Measurements from ENCODE around the gene WDR31. TPM values are rescaled to one million over a fixed set of nuclear protein-coding genes. Genes with fewer than 3 reads are reported as not detected.

Gene WDR31
- total and polyA plus RNA-seq, 2 experiments from 2014 or later, result 0.97 to 3.1 TPM

DNA sequence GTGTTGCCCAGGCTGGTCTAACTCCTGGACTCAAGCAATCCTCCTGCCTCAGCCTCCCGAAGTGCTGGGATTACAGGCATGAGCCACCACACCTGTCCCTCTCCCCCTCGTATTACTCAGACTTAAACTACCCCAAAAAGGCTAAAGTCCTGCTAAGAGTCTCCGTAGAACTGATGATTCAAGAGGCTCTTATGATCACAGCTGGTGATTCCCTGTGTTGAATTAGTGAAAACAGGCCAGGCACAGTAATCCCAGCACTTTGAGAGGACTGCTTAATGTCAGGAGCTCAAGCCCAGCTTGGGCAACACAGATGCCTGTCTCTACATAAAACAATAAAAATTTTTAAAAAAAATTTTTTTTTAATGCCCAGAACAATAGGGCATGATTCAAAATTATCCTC lies 73.9 kb downstream of the WDR31 start:
- H2AFZ ChIP-seq, result no peak overlapping the region
- H3K79me2 ChIP-seq (ENCODE audit: insufficient read depth), result no peaks in the 10 kb centered on the region
- no peak overlapping the region for H3K9ac ChIP-seq
- 64 to 72% methylated on average over 3 of the region's 3 CpGs for WGBS, 2 experiments (ENCODE audit: low coverage in 1 of 2, low lambda C conversion rate in 2 of 2, missing lambda C conversion rate in 2 of 2)
- in situ Hi-C loops (cut with MboI), result no loop called here
- H3K4me2 ChIP-seq (ENCODE audit: unreplicated experiment), result no peak overlapping the region
- no peak overlapping the region for H3K27ac ChIP-seq
- DNase-seq, result no peak
- H3K9me3 ChIP-seq (ENCODE audit: low read depth), result no peaks in the 10 kb centered on the region
- no peak overlapping the region for H3K4me3 ChIP-seq
- H3K36me3 ChIP-seq (ENCODE audit: low read depth), result peaks cover 33% of the 10 kb centered on the region
- no peak for TF ChIP-seq EZH2phosphoT487 (IDR thresholded peaks at IDR 0.05; ENCODE audit: insufficient read depth, low read depth)
- TF ChIP-seq EZH2 (IDR thresholded peaks at IDR 0.05; ENCODE audit: insufficient read depth, poor library complexity, severe bottlenecking), result no peak
- H4K20me1 ChIP-seq (ENCODE audit: insufficient read depth), result no peaks in the 10 kb centered on the region
- H3K9me2 ChIP-seq (ENCODE audit: insufficient read depth), result no peaks in the 10 kb centered on the region
- peaks cover 7% of the 10 kb centered on the region; the same call in 1 of the 2 replicates for H3F3A ChIP-seq (ENCODE audit: insufficient read depth)
- no peaks in the 10 kb centered on the region for H3K4me1 ChIP-seq (ENCODE audit: insufficient read depth)
- no peaks in the 10 kb centered on the region for H3K27me3 ChIP-seq (replicated peaks; ENCODE audit: insufficient read depth)

Other genes with a start within 250 kb of the WDR31 start
- gene SLC31A2, start 189.3 kb downstream of the WDR31 start, total RNA-seq (2014; rRNA removed; shearing (Covaris generic)), result 11.1 and 20.8 TPM in 2 replicates
- gene SLC31A2, start 189.3 kb downstream of the WDR31 start, polyA plus RNA-seq (2016; fragmentation: Nextera tagmentation; extraction: Ambion mirVana), result 15.0 and 17.0 TPM in 2 replicates
- 23.1 and 26.1 TPM in 2 replicates for gene FKBP15, start 119.0 kb downstream of the WDR31 start, total RNA-seq (2014; rRNA removed; shearing (Covaris generic))
- gene FKBP15, start 119.0 kb downstream of the WDR31 start, polyA plus RNA-seq (2016; fragmentation: Nextera tagmentation; extraction: Ambion mirVana), result 17.8 and 18.6 TPM in 2 replicates
- 33.6 and 35.8 TPM in 2 replicates for gene SLC31A1, start 118.7 kb downstream of the WDR31 start, total RNA-seq (2014; rRNA removed; shearing (Covaris generic))
- 36.4 and 37.1 TPM in 2 replicates for gene SLC31A1, start 118.7 kb downstream of the WDR31 start, polyA plus RNA-seq (2016; fragmentation: Nextera tagmentation; extraction: Ambion mirVana)
- gene CDC26, start 64.7 kb downstream of the WDR31 start, total RNA-seq (2014; rRNA removed; shearing (Covaris generic)), result 15.9 and 21.6 TPM in 2 replicates
- gene CDC26, start 64.7 kb downstream of the WDR31 start, polyA plus RNA-seq (2016; fragmentation: Nextera tagmentation; extraction: Ambion mirVana), result 67.2 and 70.9 TPM in 2 replicates
- gene PRPF4, start 64.6 kb downstream of the WDR31 start, total RNA-seq (2014; rRNA removed; shearing (Covaris generic)), result 26.5 and 27.4 TPM in 2 replicates
- gene PRPF4, start 64.6 kb downstream of the WDR31 start, polyA plus RNA-seq (2016; fragmentation: Nextera tagmentation; extraction: Ambion mirVana), result 25.7 and 27.0 TPM in 2 replicates
- gene RNF183, start 36.9 kb downstream of the WDR31 start, total RNA-seq (2014; rRNA removed; shearing (Covaris generic)), result not detected in 2 replicates
- gene RNF183, start 36.9 kb downstream of the WDR31 start, polyA plus RNA-seq (2016; fragmentation: Nextera tagmentation; extraction: Ambion mirVana), result not detected in 2 replicates
- not detected in 2 replicates for gene BSPRY, start 9.3 kb upstream of the WDR31 start, total RNA-seq (2014; rRNA removed; shearing (Covaris generic))
- not detected in 2 replicates for gene BSPRY, start 9.3 kb upstream of the WDR31 start, polyA plus RNA-seq (2016; fragmentation: Nextera tagmentation; extraction: Ambion mirVana)
- 5.3 and 13.2 TPM in 2 replicates for gene HDHD3, start 36.7 kb upstream of the WDR31 start, total RNA-seq (2014; rRNA removed; shearing (Covaris generic))
- gene HDHD3, start 36.7 kb upstream of the WDR31 start, polyA plus RNA-seq (2016; fragmentation: Nextera tagmentation; extraction: Ambion mirVana), result 7.7 and 8.3 TPM in 2 replicates
- gene ALAD, start 61.0 kb upstream of the WDR31 start, total RNA-seq (2014; rRNA removed; shearing (Covaris generic)), result 9.7 and 13.7 TPM in 2 replicates
- gene ALAD, start 61.0 kb upstream of the WDR31 start, polyA plus RNA-seq (2016; fragmentation: Nextera tagmentation; extraction: Ambion mirVana), result 18.5 and 18.7 TPM in 2 replicates
- 52.1 and 55.4 TPM in 2 replicates for gene POLE3, start 70.4 kb upstream of the WDR31 start, total RNA-seq (2014; rRNA removed; shearing (Covaris generic))
- 49.4 and 55.8 TPM in 2 replicates for gene POLE3, start 70.4 kb upstream of the WDR31 start, polyA plus RNA-seq (2016; fragmentation: Nextera tagmentation; extraction: Ambion mirVana)
- gene C9orf43, start 70.5 kb upstream of the WDR31 start, total RNA-seq (2014; rRNA removed; shearing (Covaris generic)), result 0.13 and 0.76 TPM in 2 replicates
- 0.42 and 0.59 TPM in 2 replicates for gene C9orf43, start 70.5 kb upstream of the WDR31 start, polyA plus RNA-seq (2016; fragmentation: Nextera tagmentation; extraction: Ambion mirVana)
- 44.5 and 58.0 TPM in 2 replicates for gene RGS3, start 123.5 kb upstream of the WDR31 start, total RNA-seq (2014; rRNA removed; shearing (Covaris generic))
- gene RGS3, start 123.5 kb upstream of the WDR31 start, polyA plus RNA-seq (2016; fragmentation: Nextera tagmentation; extraction: Ambion mirVana), result 48.6 and 54.8 TPM in 2 replicates